NCI-H2081 treated with DMSO at 0.1 percent for 48 hours (cell line): ENCODE measurements around the gene HMG20A.
A peak's percentile ranks its signal among the peaks of the same experiment; 100 is the strongest.
"Not testable (repeated sequence)": the region's sequence is repeated elsewhere in the genome, so short reads cannot be mapped to it uniquely, and the experiment has no call there.

ENCODE experiments used
- DNase-seq: peaks from one replicate; lab custom pipeline; 2025; lab: John Stamatoyannopoulos, UW

The HMG20A gene

GRCh38 chr15:77420610-77421369 lies at the start of gene HMG20A:
Gene HMG20A (plus strand): TSS chr15:77420888. CDS start chr15:77458408, 37,520 bp downstream.
- DNase-seq: peak; percentile 82

- no peak for DNase-seq
Measured at GRCh38 chr15:77371850-77372563, 48.7 kb upstream of the HMG20A start.

GRCh38 chr15:77373441-77373840 lies 47.2 kb upstream of the HMG20A start:
- no peak for DNase-seq

GRCh38 chr15:77375133-77375532 lies 45.6 kb upstream of the HMG20A start:
- no peak for DNase-seq

- DNase-seq: no peak
Measured at GRCh38 chr15:77376770-77377169, 43.9 kb upstream of the HMG20A start.

- no peak for DNase-seq
Measured at GRCh38 chr15:77380033-77380432, 40.7 kb upstream of the HMG20A start.

GRCh38 chr15:77384086-77384485 lies 36.6 kb upstream of the HMG20A start:
- no peak for DNase-seq

GRCh38 chr15:77384589-77385359 lies 35.9 kb upstream of the HMG20A start:
- DNase-seq: no peak

- DNase-seq: no peak
Measured at GRCh38 chr15:77386626-77387025, 34.1 kb upstream of the HMG20A start.

- DNase-seq: no peak
Measured at GRCh38 chr15:77387365-77388105, 33.2 kb upstream of the HMG20A start.

GRCh38 chr15:77391372-77391951 lies 29.2 kb upstream of the HMG20A start:
- DNase-seq: no peak

- no peak for DNase-seq
Measured at GRCh38 chr15:77392762-77393470, 27.8 kb upstream of the HMG20A start.

GRCh38 chr15:77393471-77393840 lies 27.2 kb upstream of the HMG20A start:
- DNase-seq: no peak

GRCh38 chr15:77395013-77395774 lies 25.5 kb upstream of the HMG20A start:
- no peak for DNase-seq

GRCh38 chr15:77396692-77397091 lies 24.0 kb upstream of the HMG20A start:
- no peak for DNase-seq

- no peak for DNase-seq
Measured at GRCh38 chr15:77398927-77399326, 21.8 kb upstream of the HMG20A start.

GRCh38 chr15:77400258-77400657 lies 20.4 kb upstream of the HMG20A start:
- no peak for DNase-seq

GRCh38 chr15:77402740-77403379 lies 17.8 kb upstream of the HMG20A start:
- DNase-seq: no peak

- DNase-seq: not testable (repeated sequence)
Measured at GRCh38 chr15:77406173-77406759, 14.4 kb upstream of the HMG20A start.
